Liver (tissue), 3 donors: Measurements from ENCODE around the gene BMAL2.

ENCODE experiments used
- CTCF ChIP-seq: fragments of 150-350 bp; IDR thresholded peaks from 2 replicates; pipeline ENCODE4 v1.5.1; 2017; ENCODE audit warnings: improper control_type of control experiment, low read depth, low read length; ENCODE audit not compliant: missing input control
- EGR1 ChIP-seq, 2 donors: IDR thresholded peaks; 2 replicates each; pipeline ENCODE4 v1.6.1; 2016 to 2018; ENCODE audit warnings: antibody characterized with exemption in 2 of 2, low read depth in 2 of 2
- FOXA1 ChIP-seq: IDR thresholded peaks from 2 replicates; pipeline ENCODE4 v1.6.1; 2016; ENCODE audit warnings: antibody characterized with exemption
- GABPA ChIP-seq, 2 donors: IDR thresholded peaks in 1 of 2; conservative IDR thresholded peaks in 1 of 2; 2 replicates each; pipeline ENCODE4 v1.6.1; 2016; ENCODE audit warnings: antibody characterized with exemption in 2 of 2, mild to moderate bottlenecking in 1 of 2, moderate library complexity in 1 of 2
- NR2F2 ChIP-seq: IDR thresholded peaks from 2 replicates; pipeline ENCODE4 v1.6.1; 2016; ENCODE audit warnings: antibody characterized with exemption
- RAD21 ChIP-seq, 2 donors: IDR thresholded peaks; 2 replicates each; pipeline ENCODE4 v1.6.1; 2016; ENCODE audit warnings: antibody characterized with exemption in 2 of 2, mild to moderate bottlenecking in 2 of 2
- REST ChIP-seq: IDR thresholded peaks from 2 replicates; pipeline ENCODE4 v1.6.1; 2016; ENCODE audit warnings: antibody characterized with exemption, mild to moderate bottlenecking
- RXRA ChIP-seq, 2 donors: IDR thresholded peaks; 2 replicates each; pipeline ENCODE4 v1.6.1; 2017 to 2018; ENCODE audit warnings: antibody characterized with exemption in 2 of 2, mild to moderate bottlenecking in 1 of 2
- TAF1 ChIP-seq: conservative IDR thresholded peaks from 2 replicates; pipeline ENCODE4 v1.6.1; 2016; ENCODE audit warnings: antibody characterized with exemption, mild to moderate bottlenecking
- ZBTB33 ChIP-seq: IDR thresholded peaks from 2 replicates; pipeline ENCODE4 v1.6.1; 2016; ENCODE audit warnings: antibody characterized with exemption
- TF ChIP-seq, protein P1 (sequence below): IDR thresholded peaks from 2 replicates; pipeline ENCODE4 v1.6.1; 2016; ENCODE audit warnings: antibody characterized with exemption
- TF ChIP-seq, protein P2 (sequence below): IDR thresholded peaks from 2 replicates; pipeline ENCODE4 v1.6.1; 2016; ENCODE audit warnings: antibody characterized with exemption
- donor health status: healthy.
- donor health status: healthy.

GRCh38 chr12:27345376-27345775 lies 12.7 kb downstream of the BMAL2 start:
- no peak for TF ChIP-seq CTCF
- TF ChIP-seq REST, result no peak
- TF ChIP-seq, protein P1, sequence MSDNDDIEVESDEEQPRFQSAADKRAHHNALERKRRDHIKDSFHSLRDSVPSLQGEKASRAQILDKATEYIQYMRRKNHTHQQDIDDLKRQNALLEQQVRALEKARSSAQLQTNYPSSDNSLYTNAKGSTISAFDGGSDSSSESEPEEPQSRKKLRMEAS, result no peak
- TF ChIP-seq FOXA1, result no peak
- TF ChIP-seq NR2F2, result no peak
- no peak for TF ChIP-seq EGR1 (IDR thresholded peaks at IDR 0.05; ENCODE audit: low read depth in 2 of 2)
- no peak for TF ChIP-seq RXRA (IDR thresholded peaks at IDR 0.05)
- TF ChIP-seq RAD21 (IDR thresholded peaks at IDR 0.05), result no peak
- TF ChIP-seq, protein P2, sequence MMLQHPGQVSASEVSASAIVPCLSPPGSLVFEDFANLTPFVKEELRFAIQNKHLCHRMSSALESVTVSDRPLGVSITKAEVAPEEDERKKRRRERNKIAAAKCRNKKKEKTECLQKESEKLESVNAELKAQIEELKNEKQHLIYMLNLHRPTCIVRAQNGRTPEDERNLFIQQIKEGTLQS, result no peak
- no peak for TF ChIP-seq GABPA (IDR thresholded peaks at IDR 0.05 in 1 of 2, conservative IDR thresholded peaks at IDR 0.05 in 1 of 2)
- no peak for TF ChIP-seq TAF1
- TF ChIP-seq ZBTB33, result no peak
